ENCODE data around the gene ZSCAN5A.
"Not testable (repeated sequence)": the region's sequence is repeated elsewhere in the genome, so short reads cannot be mapped to it uniquely, and the experiment has no call there.

The ZSCAN5A gene, protein sequence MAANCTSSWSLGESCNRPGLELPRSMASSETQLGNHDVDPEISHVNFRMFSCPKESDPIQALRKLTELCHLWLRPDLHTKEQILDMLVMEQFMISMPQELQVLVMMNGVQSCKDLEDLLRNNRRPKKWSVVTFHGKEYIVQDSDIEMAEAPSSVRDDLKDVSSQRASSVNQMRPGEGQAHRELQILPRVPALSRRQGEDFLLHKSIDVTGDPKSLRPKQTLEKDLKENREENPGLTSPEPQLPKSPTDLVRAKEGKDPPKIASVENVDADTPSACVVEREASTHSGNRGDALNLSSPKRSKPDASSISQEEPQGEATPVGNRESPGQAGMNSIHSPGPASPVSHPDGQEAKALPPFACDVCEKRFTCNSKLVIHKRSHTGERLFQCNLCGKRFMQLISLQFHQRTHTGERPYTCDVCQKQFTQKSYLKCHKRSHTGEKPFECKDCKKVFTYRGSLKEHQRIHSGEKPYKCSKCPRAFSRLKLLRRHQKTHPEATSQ

DNA sequence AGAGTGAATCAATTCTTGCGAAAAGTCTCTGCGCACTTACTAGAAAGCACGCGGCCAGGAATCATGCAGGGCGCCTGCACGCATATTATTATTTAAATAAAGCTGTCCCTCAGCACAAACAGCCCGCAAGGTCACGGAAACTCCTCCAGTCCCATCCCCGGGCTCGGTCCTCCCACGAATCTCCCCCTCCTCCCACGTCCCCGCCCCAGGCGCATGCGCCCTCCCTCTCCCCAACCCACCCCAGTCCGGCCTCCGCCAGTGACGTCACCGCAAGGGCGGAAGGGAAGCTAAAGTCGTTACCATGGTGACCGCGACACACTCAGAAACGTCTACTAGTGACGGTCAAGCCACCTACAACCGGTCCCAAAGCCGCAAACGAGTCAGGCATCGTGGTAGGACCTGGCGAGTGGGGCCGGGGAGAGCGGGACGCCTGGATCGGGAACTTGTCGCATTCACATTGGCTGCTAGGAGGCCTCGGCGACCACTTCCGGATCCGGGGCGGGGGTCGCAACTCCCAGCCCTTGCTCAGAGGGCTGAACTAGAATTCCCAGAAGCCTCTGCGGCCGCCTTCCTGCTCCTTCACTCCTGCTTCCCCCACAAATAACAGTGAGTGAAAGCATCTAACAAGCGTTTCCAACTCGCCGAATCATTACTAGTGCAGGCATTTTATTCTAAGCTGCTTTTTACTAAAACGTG lies at the start of gene ZSCAN5A:
Gene ZSCAN5A (minus strand): TSS at position 459 of the 696 bp plus-strand sequence. CDS start 89,793 bp downstream, outside the sequence.
- DNase-seq, result peak; percentile 99

DNA sequence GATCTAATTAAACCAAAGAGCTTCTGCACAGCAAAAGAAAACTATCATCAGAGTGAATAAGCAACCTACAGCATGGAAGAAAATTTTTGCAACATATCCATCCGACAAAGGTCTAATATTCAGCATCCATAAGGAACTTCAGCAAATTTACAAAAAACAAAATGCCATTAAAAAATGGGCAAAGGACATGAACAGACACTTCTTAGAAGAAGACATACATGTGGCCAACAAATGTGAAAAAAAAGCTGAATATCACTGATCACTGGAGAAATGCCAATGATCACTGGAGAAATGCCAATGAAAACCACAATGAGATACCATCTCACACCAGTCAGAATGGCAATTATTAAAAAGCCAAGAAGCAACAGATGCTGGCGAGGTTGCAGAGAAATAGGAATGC lies 46.2 kb upstream of the ZSCAN5A start:
- no peak for DNase-seq

DNA sequence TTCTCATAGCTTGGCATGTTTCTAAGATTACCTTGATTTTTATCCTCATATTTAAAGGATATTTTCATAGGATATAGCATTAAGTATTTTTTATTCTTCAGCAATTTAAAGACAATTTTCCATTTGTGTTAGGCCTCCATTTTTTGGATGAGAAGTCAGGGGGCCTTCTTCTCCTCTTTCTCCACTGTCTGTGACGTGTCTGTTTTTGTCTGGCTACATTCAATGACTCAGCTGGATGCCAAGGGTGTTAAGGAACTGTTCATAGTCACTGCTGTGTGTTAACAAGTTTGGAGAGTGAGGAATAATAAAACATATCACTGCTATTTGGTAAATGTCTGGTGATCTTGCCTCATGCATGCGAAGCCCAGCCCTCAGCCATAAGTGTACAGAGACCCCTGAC lies 42.3 kb upstream of the ZSCAN5A start:
- DNase-seq, result no peak

DNA sequence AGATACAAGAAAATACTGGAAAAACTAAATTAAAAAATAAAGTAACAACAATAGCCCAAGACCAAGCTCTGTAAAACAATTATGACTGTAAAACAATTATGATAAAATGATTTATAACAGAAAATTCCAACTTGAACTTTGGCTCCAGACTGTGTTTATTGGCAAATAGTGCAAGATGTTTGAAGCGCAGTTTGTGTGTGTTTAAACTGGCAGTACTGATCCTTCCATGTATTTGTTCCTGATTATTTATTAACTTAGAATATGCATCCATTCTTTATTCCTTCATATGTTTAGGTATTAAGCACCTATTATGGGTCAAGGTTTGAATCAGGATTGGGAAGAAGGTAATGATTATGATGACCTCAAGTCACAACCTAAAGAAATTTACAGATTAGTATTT lies 40.9 kb upstream of the ZSCAN5A start:
- DNase-seq, result no peak

DNA sequence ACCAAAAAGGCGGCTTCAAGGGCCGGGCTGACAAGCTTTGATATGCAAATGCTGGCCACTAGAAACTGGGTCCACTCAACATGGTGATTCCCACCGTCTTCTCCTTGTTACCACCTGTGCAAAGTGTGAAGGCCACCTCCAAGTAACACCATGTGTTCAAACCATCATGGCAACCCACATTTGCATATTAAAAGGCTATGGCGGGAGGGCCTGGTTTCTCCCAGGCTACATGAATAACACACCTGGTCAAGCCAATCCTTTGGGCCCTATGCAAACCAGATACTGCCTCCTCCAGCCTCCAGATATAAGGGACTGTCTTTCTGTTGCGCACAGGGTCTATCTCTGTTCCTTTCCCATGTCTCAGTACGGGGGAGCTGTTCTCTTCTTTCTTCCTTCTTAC lies 36.6 kb upstream of the ZSCAN5A start:
- no peak for DNase-seq

DNA sequence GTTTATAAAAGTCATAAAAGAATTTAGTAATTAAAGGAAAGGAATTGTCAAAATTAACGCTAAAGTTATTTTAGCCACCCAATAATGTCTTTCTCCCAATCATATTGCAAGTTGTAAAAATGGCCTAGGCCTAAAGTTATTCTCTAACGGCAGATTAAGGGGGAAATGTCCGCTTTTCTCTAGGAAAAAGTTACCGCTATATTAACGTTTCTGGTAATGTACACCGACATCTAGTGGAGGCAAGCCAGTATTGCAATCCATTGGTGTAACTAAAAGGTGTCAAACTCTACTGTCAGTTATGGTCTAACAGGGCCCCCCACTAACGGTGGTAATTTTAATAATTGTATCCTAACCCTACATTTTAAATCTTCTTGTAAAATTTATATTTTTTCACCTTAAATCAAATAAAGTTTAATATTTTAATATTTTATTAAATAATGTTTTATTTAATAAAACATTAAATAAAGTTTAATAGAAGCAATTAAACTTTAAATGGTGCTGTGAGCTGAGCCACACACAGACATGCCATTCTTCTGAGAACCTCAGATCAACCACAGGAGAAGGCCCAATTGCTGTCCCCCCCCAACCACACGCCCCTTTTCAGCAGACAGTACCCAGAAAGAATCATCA lies 35.9 kb upstream of the ZSCAN5A start:
- DNase-seq, result peak; percentile 36

DNA sequence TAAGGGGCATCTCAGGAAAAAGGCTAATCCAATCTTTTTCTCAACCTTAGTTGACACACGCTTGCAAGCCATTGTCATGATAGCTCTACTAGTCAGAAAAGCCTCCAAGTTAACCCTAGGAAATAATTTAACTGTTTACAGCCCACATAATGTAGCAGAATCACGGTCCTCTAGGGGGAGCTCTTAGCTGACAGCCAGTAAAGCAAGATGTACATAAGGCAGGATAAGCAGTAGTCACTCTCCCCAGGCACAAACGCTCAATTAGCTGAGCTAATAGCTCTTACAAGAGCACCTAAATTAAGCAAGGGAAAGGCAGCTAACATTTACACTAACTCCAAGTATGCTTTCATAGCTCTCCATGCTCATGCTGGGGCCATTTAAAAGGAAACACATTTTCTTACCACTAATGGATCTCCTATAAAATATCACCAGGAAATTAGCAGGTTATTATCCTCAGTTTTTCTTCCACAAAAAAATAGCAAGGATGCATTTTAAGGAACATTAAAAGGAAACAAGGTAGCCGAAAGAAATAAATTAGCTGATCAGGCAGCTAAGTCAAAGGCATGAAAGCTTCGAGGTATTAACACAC lies 33.7 kb upstream of the ZSCAN5A start:
- no peak for DNase-seq

DNA sequence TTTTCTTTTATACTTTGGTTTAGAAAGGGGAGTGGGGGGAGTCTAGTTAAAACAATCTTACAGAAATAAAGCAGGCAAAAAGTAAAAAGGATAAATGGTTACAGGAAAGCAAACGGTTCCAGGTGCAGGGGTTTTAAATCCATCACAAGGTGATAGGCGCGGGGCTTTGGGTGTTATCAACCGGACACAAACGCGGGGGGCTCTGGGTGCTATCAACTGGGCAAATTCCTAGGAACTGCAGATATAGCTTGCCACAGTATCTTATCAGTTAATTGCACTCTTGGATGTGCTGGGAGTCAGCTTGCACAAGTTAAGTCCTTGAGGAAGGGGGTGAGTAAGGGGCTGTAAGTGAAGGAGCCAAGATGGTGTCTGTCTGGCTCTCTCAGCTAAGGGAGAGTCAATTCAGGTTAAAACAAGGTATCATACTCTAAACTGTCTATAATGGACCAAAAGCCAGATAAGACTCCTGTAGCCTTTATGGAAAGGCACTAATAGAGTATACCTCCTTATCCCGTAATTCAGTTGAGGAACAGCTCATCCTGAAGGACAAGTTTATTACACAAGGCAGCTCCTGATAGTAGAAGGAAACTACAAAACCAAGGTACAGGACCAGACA lies 32.6 kb upstream of the ZSCAN5A start:
- no peak for DNase-seq

DNA sequence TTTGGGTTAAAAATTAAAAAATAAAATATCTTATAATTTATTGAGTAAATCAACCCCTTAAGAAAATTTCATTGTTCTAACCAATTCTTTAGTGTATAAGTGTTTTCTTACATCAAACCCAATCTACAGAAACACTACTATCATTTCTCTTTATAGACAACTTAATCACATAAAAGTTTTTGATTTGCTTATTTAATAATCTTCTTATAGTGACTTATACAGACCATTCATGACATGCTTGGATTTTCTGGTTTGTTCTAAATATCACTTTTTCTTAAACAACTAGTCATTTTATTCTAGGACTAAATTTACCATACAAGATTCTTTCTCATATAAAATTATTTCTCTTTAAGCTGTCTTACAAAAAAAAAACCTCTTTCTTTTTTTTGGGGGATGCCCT lies 27.3 kb upstream of the ZSCAN5A start:
- DNase-seq, result no peak

DNA sequence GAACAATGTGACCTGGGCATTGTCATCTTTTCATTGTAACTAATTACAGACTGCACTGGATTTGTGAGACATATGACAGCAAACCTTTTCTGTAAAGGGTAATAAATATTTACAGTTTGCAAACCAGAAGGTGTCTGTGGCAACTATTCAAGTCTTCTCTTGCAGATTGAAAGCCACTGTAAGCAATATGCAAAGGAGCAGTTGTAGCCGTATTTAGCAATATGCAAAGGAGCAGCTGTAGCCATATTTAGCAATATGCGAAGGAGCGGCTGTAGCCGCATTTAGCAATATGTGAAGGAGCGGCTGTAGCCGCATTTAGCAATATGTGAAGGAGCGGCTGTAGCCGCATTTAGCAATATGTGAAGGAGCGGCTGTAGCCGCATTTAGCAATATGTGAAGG lies 24.4 kb upstream of the ZSCAN5A start:
- DNase-seq, result not testable (repeated sequence)

DNA sequence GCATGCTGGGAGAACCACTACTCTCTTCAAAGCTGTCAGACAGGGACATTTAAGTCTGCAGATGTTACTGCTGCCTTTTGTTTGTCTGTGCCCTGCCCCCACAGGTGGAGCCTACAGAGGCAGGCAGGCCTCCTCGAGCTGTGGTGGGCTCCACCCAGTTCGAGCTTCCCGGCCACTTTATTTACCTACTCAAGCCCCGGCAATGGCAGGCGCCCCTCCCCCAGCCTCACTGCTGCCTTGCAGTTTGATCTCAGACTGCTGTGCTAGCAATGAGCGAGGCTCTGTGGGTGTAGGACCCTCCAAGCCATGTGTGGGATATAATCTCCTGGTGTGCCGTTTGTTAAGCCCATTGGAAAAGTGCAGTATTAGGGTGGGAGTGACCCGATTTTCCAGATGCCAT lies 22.4 kb upstream of the ZSCAN5A start:
- not testable (repeated sequence) for DNase-seq

DNA sequence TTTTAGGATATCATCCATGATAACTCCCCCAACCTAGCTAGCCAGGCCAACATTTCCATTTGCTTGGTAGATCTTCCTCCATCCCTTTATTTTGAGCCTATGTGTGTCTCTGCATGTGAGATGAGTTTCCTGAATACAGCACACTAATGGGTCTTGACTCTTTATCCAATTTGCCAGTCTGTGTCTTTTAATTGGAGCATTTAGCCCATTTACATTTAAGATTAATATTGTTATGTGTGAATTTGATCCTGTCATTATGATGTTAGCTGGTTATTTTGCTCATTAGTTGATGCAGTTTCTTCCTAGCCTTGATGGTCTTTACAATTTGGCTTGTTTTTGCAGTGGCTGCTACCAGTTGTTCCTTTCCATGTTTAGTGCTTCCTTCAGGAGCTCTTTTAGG lies 20.7 kb upstream of the ZSCAN5A start:
- DNase-seq, result not testable (repeated sequence)

DNA sequence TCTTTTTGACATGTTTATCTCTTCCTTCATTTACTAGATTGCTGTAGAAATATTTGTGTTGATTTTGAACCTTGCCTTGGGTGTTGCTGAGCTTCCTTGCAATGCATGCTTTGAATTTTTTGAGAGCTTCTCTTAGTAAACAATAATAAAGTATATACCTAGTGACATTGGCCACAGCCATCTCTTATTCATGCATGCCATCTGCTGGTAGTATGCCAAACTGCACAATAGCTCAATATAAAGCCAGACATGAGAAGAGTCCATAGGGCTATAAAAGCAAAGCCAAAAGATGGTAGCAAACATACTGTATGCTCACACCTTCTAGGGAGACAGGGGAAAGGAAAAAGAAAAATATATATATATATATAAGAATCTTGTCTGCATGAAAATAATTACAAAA lies 18.9 kb upstream of the ZSCAN5A start:
- peak; percentile 19 for DNase-seq

DNA sequence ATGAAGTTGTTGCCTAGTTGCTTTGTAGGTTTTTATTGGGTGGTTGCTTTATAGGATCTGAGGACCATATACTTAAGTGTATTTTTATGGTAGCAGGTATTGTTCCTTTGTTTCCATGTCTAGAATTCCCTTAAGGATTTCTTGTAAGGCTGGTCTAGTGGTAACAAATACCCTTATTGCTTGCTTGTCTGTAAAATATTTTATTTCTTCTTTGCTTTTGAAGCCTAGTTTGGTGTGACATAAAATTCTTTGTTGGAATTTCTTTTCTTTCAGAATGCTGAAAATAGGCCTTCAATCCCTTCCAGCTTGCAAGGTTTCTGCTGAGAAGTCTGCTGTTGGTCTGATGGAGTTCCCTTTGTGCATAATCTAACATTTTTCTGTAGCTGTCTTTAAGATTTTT lies 18.1 kb upstream of the ZSCAN5A start:
- DNase-seq, result no peak

DNA sequence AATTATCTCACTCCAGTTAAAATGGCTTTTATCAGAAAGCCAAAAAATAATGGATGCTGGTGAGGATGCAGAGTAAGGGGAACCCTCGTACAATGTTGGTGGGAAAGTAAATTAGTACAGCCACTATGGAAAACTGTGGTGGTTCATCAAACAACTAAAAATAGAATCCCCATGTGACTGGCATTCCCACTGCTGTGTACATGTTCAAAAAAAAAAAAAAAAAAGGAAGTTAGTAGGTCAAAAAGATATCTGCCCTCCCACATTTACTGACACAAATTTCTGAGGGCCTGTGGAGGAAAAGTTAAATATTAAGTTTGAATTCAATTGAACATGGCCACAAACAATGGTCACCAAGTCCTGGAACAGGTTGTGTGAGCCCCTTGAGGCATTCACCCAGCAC lies 9.8 kb upstream of the ZSCAN5A start:
- DNase-seq, result no peak

DNA sequence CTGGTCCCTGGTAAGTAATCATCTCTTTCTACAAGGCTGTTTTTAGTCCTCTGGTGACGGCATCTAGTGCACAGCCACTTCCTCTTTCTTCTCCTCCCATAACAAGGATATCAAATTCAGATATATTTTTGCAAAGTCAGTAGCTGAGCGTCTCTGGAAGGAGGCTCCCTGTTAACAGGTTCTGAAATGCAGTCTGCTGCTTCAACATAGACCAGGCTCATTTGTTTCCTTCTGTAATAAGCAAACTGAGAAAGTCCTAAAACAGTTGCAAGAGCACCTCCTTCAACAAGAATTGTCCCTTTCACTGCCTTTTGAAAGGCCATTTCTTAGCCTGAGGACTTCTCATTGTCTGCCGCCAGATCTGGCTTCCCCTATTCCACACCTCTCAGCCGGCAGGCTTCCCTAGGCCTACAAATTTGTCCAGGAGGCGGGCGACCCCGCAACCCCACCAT lies 7.4 kb upstream of the ZSCAN5A start:
- no peak for DNase-seq

DNA sequence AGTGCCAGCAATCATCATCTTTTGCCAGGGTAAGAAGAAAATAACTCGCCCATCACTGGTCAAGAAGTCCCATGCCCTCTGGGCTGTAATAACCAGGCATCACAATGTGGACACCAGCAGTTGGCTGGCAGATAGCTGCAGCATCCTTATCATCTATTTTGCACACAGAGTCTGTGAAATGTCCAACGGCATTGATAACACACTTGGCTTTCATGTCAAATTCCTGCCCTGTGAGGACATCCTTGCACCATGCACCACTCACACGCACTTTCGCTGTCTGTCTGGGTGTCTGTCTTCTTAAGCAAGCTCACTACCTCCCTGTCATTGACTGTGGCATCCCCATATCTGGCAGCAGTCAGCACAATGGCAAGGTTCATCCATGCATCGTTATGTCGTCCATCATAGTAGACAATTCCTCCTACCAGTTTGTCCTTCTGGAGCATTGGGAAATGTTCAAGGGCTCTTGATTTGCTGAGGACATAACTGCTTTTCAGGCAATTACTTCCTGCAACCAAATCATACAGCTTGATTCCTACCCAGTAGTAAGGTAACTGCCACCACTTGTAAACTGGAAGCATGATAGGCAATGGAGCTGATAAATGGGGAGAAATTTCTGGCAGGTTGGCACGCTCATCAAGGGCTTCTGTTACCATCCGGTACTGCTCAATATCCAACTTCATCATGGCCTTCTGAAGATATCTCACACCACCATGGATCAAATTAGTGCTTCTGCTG lies 6.8 kb upstream of the ZSCAN5A start:
- no peak for DNase-seq

DNA sequence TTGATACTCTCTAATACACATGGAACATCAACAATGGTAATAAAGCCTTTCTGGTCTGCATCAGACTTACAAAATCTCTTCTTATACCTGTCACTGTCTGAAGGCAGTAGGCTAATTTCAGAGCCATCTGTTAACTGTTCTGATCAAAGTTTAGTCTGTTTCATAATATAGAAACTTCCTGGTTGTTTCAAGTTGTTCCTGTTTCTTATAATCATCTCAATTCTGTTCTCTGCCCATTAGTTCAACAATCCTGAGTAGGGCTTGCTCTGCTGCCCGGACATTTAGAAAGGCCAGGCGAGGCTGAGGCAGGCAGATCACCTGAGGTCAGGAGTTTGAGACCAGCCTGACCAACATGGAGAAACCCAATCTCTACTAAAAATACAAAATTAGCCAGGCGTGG lies 5.4 kb upstream of the ZSCAN5A start:
- DNase-seq, result no peak

DNA sequence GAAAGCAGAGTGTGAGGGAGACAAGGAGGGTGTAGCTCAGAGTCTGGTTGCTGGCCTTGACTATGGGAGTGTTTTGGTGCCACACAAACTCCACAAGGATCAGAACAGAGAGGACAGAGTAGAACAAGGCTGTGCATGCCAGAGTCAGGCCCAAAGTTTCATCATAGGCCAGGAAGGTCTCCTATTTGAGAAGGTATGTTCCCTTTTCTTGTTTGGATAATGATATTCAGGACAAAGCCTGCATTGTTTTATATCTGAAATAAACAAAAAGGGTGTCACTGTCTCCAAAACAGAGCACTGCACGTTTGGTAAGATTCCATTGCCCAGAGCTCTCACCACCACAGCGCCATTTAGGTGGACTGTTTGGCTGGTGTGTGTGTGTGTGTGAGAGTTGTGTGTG lies 3.1 kb upstream of the ZSCAN5A start:
- DNase-seq, result no peak

DNA sequence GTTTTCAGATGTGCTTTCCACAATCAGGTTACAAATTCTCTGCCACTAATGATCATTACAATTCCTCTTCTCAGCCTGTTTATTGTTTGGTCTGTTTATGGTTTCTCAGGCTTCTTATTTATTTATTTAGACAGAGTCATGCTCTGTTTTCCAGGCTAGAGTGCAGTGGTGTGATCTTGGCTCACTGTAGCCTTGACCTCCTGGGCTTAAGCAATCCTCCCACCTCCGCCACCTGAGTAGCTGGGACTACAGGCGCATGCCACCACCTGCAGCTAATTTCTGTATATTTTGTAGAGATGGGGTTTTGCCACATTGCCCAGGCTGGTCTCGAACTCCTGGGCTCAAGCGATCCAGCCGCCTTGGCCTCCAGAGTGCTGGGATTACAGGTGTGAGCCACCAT lies 2.1 kb upstream of the ZSCAN5A start:
- DNase-seq, result no peak

DNA sequence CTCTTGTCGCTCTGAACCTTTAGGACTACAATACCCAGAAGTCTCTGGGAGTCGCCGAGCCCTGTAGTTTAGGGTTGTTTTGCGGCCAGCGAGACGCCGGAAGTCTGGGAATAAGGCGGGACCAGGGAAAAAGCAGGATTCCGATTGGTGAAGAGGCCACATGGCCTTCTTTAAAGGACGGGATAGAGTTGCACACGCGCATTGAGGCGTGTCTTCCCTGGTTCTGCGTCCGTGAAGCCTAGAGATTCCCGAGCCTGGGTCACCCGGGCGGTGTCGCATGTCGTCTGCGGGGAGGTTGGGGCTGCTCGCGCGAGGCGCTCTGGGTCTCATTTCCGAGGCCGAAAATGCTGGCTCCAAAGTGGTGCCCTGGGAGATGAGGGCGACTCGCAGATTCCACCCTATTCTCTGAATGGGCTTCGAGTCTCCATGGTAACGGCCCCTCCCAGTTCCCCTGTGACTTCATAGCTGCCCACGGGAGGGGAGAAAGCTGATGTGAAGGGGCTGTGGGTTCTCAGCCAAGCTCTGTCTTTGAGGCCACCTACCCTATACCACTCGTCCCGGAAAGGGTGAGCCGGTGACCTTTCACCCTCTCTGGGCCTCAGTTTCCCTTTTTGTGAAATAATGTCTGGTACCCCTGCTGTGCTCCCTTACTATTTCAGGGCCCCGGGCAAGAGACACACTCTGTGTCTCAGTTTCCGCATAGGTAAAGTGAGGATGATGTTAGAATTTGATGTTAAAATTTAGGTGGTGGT lies 614 bp upstream of the ZSCAN5A start:
- DNase-seq, result peak; percentile 88

Measured in activated T-cell treated with anti-CD3 and anti-CD28 coated beads for 4 hours (primary cell).